ENCODE data around the gene CHRNA1.

The CHRNA1 gene

DNA sequence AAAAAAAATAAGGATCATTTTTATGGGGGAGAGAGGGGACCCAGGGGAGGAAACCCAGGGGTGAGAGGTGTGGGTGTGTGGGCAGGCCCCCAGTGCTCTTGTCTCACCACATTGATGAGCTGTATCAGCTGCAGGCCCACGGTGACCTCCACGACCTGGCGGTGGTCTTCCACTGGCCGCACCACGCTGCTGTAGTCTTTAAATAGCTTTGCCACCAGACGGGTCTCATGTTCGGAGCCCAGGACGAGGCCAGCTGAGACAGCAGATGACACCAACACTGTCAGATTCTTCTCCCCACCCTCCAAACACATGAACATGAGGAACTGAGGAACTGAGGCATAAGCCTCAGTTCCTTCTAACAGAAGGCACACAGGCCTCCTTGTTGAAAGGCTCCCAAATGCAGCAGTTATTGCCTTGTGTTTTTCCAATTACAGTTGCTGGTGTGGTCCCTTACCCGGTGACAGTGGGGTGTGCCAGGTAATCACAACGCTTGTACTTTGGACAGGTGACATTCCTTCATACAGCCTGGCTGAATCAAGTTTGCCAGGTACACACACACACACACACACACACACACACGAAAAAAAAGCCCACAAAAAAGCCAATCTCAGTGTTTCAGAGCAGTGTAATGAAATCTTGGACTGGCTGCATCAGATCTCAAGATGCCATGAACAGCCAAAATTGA is 4.7 kb downstream of the CHRNA1 start:
- no peak for DNase-seq

DNA sequence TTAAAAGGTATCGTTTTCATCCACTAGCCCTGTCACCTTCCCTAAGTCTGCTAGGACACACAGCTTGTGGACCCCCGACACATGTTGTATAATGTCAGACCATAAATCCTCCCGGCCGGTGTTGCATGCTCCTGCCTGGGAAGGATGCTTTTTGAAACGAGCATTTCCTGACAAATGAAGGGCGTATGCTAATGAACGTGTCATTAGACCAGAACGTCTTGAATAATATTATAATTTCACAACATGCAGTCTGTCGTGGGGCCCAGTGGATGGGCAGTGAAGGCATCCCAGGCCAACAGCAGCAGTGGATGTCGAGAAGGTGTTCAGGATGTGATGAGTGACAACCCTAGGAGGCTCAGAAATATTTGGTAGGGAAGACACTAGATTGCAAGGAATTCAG is 7.5 kb downstream of the CHRNA1 start:
- DNase-seq: no peak

DNA sequence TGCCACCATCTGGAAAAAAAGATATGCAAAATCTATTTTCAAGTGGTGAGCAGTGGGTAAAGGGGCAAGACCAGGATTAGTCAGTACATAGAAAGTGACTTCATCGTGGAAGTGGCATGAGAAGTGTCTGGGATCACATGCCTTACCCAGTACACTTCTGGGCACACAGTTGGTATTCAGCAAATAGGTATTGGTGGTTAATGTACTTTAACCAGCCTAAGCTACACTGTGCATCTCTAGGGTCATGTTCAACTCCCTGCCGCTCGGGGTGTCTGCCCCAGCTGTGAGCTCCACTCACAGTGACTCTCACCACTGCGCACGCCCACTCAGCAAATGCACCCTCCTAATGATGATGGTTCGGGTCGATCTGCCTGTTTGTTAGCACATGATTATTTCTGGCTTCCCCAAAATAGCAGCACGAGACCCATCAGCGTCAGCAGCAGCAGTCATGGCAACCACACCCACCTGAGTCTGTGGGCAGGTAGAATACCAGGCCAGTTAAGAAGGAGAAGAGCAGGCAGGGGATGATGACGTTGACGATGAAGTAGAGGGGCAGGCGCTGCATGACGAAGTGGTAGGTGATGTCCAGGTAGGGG is 11.1 kb downstream of the CHRNA1 start:
- DNase-seq: no peak

DNA sequence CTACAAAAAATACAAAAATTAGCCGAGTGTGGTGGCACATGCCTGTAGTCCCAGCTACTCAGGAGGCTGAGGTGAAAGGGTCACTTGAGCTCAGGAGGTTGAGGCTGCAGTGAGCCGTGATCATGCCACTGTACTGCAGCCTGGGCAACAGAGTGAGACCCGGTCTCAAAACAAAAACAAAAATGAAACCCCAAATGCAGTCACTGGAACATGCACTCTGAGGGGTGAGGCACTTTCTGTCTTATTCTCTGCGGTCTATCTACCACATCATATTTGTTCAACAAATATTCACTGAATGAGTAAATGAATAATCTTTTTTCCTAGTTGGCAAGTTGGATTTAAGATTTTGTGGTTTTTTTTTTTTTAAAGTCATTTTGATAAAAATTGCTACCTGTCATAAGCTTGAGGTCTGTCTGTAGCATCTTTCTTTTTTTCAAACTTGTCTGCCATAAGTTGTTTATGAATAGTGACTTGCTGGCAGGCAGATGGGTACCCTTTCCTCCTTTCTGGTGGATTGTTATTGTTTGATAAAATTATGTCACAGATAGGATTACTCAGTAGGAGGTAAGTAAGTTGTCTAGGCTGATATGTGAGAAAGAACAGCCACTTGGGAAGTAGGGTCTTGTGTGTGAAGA is 11.8 kb downstream of the CHRNA1 start:
- DNase-seq: no peak

DNA sequence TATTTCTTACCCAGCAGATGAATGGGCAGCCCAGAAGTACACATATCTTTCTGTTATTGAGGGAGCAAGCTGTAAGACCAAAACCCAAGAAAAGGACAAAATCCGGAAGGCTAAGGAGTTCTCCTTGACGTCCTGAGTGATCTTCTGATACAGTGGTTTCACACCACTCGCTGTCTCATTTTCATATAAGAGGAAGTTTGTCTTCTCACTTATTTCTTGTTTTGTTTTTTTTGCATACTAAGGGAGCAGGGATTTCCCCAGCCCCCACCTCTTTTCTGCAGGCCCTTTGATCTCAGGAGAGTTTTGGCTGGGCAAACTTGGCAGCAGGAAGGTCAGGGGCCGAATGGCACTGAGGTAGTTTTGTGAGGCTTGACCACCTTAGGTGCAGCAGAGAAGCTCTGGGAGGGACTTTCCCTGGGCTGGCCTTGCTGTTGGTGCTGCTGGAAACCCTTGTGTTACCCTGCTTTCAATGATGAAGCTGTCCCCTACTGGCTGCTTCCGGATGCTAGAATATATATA is 13.3 kb downstream of the CHRNA1 start:
- DNase-seq: no peak

DNA sequence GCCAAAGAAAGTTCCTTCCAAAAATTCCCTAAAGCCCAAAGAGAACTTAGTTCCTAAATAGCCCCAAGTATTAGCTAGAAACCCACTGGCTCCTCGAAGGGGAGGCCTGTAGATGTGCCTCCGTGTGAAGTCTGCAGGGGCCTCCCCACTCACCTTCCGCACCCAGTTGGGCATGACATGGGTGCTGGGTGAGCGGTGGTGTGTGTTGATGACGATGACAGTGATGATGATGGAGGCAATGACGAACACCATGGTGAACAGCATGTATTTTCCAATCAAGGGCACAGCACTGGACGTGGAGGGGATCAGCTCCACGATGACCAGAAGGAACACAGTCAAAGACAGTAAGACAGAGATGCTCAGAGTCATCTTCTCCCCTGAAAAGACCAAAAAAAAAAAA is 14.5 kb downstream of the CHRNA1 start:
- DNase-seq: no peak

DNA sequence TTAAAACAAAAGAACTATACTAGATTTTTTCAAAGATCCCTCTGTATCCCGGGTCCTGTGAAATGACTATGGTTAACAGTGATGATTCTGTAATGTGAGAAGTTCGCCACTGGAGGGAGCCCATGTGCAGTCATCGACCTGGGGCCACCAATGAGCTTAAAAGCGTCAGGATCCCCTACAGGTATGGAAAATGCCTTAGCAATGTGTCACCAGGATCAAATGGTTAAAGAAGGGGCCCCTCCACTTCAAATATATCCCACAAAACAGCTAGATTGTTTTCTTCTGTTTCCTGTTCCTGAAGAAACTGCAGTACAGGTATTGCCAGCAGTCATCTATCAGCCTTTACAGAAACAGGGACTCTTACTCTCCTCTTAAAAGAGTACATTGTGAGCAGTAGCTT is 15.3 kb downstream of the CHRNA1 start:
- peak; percentile 54 for DNase-seq

DNA sequence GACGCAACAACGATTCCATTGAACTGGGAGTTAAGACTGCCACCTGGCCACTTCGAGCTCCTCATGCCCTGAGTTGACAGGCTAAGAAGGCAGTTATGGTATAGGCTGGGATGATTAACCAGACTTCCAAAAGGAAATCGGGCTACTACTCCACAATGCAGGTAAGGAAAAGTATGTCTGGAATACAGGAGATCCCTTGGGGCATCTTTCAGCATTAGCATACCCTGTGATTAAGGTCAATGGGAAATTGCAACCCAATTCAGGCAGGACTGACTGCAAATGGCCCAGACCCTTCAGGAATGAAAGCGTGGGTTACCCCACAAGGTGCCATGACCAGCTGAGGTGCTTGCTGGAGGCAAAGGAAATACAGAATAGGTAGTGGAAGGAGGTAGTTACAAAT is 19.1 kb downstream of the CHRNA1 start:
- DNase-seq: no peak

DNA sequence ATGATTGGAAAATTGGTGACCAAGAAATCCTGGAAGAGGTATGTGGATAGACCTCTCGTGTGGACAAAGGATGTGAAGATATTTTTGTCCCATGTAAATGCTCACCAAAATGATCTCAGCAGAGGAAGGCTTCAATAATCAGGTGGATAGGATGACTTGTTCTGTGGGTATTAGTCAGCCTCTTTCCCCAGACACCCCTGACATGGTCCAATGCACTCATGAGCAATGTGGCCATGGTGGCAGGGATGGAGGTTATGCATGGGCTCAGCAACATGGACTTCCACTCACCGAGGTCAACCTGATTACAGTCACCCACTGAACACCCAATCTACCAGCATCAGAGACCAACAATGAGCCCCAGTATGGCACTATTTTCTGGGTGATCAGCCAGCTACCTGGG is 20.2 kb downstream of the CHRNA1 start:
- DNase-seq: no peak

DNA sequence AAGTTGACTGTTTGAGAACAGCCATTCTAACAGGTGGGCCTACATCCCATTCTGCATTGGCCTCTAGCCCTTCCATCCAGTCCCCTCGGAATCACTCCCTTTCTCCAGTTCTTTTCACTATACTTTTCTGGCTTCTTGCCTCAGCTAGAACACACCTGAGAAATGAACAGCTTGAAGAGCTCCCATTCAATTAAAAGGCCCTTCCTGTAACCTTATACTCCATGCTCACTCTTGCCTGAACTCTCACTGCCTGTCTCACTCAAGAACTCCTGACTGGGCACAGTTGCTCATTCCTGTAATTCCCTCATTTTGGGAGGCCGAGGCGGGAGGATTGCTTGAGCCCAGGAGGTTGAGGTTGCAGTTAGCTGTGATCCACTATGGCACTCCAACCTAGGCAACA is 23.6 kb downstream of the CHRNA1 start:
- no peak for DNase-seq

DNA sequence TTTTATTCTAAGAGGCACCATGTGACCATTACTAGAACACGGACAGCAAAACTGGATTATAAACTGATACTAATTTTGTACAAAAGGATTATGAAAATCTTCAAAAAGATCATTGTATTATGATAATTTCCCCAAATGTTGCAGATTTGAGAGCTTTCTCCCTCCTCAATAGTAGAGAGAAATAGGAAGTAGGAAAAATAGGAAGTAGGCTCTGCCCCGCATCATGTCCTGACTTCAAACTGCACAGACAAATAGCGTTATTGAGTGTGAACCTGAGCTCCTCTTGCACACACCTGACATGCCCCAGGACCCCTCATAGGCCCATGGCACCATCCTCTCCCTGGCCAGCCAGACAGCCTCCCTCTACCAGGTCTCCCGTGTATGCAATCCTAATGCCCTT is 25.4 kb downstream of the CHRNA1 start:
- DNase-seq: no peak

DNA sequence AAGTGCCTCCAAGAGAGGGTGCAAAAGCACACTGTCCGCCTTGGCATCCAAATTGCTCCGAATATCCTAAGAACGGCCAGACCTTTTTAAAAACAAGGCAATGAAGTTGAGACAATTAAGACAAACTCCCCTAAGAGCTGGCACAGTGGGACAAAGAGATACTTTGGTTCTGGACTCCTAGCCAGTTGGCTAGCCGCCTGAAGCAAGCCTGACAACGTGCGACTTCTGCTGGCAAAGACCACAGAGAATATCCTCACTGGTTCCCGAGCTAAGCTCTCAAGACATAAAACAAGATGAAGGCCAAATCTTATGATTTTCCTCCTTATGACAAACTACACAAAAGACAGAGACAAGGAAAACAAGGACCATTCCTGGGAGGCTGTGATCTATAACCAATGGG is 32.7 kb downstream of the CHRNA1 start:
- DNase-seq: no peak

DNA sequence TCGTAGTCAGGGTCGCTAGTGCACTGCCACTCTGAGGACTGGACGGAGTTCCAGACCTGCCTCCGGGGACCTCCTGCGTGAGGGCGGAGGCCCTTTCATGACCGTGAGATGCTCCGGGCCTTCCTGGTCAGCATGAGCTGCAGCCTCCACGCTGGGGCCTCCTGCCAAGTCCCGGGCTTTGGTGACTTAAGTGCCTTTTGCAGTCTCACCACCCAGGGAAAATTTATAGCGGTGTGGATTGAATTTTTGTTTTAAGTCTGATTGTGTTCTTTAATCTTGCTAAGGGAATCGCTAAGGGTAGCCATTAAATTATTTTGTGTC is 33.6 kb downstream of the CHRNA1 start:
- no peak for DNase-seq

DNA sequence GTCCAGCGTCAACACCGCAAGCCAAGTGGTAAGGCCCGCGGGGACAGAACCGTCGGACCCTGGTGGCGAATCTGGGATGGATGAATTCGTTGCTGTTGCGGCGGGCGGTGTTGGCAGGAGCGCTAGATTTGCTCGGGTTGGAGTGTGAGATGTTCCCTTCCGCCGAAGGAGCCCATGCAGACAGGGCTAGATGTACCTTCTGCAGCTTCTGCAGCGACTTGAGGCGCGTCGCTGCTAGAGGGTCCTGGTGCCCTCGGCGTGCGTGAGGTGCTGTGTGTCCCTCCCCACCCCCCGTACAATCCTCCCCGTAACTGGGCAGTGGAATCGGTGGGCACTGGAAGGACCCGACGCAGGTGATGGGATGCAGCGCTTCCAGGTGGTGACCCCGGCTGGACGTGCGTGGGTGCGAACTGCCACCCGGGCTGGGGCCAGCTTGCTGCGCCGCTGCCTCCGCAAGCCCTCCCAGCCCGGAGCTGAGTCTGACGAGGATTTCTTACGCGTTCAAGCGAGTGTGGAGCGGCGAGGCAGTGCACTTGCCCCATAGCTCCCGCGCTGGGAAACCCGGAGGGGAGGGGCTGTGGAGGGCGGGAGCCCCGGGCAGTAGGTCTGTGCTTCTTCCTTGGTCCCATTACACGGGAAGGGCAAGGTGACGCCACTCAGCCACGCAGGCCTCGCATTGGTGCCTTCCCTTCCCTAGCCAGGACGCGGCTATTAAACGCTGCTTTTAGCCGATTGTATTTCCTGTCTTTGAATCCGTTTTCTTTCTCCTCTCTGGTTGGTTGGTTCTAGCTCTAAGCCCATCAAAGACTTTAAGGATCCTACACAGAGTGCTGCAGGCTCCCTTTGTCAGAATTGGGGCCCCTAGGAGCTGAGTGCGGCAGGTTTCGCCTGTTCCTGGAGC is 34.2 kb downstream of the CHRNA1 start:
- DNase-seq: no peak

DNA sequence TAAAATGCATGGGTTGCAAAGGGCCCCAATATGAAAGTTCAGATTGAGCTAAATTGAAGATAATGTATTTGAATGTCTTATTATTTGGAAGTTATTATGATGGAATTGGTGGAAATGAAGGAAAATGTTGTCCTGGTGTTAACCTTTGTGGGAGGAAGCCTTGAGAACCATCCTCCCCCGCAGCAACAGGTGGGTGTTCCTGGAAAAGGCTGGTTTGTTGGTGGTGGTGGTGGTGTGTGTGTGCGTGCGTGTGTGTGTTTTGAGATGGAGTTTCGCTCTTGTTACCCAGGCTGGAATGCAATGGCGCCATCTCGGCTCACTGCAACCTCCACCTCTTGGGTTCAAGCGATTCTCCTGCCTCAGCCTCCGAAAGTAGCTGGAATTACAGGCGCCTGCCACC is 36.2 kb downstream of the CHRNA1 start:
- DNase-seq: no peak

DNA sequence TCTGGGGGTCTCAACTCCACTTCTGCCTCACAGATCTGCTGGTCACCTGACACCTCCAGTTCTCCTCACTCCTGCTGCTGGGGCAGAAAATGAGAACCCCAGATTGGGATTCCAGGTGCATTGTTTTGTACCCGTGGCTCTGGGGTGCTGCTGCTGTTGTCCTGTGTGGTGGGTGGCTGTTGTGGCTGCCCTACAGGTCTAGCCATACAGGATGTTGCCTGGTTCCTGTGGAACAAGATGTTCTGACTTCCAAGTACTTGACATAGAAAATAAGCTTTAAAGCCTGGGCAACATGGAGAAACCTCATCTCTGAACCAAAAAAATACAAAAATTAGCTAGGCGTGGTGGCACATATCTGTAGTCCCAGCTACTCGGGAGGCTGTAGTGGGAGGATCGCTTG is 38.1 kb downstream of the CHRNA1 start:
- DNase-seq: no peak

DNA sequence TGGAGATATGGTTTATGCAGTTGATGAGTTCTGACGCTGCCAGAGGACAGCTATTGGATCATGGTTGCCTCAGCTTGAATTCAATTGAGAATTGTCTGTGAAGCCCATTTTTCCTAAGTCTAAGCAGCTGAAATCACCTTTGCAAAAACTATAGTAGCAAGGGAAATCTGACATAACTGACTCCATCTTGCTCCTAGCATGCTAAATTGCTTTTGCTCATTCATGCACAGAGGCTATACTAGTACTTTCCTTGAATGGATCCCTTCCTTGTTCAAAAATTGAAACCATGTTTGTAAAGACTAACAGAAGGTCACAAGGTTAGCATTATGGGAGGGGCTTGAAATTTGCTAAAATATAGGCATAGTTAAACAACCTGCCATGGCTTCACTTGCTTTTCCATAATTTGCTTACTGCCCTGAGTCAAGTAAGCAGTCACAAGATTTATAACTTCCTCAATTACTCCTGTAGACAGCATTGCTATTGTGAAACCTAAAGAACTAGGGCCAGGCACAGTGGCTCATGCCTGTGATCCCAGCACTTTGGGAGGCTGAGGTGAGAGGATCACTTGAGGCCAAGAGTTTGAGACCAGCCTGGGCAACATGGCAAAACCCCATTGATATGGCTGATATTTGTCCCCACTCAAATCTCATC is 41.2 kb downstream of the CHRNA1 start:
- no peak for DNase-seq

DNA sequence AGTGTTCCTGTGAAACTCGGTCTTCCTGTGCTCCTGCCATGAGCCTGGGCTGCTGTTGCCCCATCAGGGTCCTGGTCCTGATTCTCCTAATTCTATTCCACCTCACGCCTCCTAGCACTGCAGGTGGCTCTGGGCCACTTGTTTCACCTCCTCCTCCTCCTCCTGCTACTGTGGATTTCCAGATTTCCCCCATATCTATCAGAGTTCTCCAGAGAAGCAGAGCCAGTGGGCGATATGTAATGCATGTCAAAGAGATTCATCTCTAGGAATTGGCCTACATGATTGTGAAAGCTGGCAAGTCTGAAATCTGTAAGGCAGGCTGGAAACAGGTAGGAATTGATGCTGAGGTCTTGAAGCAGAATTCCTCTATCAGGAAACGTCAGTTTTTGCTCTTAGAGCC is 45.3 kb downstream of the CHRNA1 start:
- DNase-seq: no peak

DNA sequence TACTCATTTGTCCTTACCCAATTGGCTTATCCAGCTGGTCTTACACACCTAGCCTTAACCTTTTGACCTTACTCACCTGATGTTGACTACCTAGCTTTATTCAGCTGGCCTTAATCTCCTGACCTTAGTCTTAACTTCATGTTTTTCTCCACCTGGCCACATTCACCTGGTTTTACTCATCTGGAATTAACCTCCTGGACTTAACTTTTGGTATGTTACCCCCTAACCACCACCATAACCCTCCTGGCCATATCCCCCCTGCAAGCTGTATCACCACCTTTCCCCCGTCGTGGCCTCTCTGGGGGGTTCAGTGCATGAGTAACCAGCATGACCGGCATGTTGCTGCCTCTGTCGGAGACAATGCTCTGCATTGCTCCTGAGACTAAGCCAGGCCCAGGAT is 45.7 kb downstream of the CHRNA1 start:
- DNase-seq: no peak

DNA sequence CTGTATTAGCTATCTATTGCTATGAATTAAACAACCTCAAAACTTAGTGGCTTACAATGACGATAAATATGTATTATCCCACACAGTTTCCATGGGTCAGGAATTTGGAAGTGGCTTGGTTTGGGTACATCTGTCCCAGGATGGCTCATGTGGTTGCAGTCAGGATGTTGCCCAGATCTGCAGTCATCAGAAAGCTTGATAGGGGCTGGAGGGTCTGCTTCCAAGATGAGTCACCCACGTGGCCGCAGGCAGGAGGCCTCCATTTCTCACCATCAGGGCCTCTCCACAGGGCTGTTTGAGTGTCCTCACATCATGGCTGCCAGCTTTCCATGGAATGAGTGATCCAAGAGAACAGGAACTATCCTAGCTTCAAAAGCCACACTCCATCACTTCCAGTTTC is 46.4 kb downstream of the CHRNA1 start:
- DNase-seq: no peak

DNA sequence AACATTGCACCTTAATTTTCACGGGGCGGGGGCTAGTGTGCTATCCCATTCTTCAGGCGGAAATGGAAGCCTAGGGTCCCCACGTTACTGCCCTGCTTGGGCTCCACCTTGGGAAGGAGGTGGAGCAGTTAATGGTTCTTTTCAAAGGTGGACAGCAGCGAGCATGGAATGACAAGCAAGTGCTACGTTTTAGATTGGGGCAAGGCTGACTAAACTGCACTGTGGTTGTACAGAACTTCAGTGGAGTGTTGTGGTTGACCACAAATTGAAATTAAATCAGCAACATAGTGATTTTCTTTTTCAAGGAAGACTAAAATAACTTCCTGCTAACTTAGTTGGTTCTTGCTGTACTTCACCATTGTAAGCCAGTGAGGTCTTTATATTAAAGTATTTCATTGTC is 47.0 kb downstream of the CHRNA1 start:
- no peak for DNase-seq

DNA sequence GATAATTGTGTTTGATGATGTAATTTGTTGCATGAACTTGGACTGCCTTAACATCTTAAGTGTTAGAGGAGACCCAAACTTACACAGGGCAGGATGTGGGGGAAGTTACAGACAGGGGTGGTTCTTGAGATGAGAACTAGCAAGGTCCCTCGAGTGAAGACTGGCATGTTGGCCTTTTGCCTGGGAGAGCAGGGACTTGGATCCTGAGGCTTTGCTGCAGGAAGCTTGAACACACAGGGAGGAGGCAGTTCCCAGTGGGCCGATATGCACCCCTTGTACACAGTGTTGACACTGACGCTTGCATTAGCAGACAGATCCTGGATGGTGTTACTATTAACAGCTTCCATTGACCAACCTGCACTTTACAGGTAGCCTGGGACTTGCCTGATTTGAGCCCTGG is 47.5 kb downstream of the CHRNA1 start:
- DNase-seq: no peak

DNA sequence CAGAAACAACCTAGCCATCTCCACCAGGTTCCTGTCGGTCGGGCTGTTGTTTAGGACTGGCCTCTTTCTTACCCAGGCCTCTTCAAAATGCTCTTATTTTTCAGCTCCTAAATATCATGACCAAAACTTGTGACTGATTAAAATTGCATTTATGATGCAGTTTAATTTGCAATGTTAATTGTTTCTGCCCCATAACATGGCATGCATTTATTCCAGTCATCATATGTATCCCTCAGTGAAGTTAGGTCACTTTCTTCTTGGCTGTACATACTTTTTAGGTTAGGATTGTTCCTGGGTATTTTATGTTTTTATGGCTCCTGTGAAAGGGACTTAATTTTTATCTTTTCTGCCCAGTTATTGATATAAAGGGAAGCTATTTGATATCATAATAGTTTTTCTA is 50.6 kb downstream of the CHRNA1 start:
- DNase-seq: no peak

Measured in NCI-H1436 (cell line).